Prostate gland (tissue), 2 donors: ENCODE data around the gene PKHD1. TPM values are rescaled to one million over a fixed set of nuclear protein-coding genes. Genes with fewer than 3 reads are reported as not detected.
A peak's percentile ranks its signal among the peaks of the same experiment; 100 is the strongest.

ENCODE experiments used
- DNase-seq: peaks from one replicate; pipeline ENCODE4 v3.0.0-alpha.2; 2019; ENCODE audit warnings: low spot score
- H3K27ac ChIP-seq, 2 donors: fragments of 200-600 bp; sonication (generic); 2 replicates each; pipeline ENCODE4 v1.5.1; 2017 to 2019
- H3K27me3 ChIP-seq: fragments of 200-600 bp; sonication (generic); replicated peaks from 2 replicates; pipeline ENCODE4 v1.5.1; 2019; ENCODE audit not compliant: insufficient read depth
- H3K36me3 ChIP-seq, 2 donors: fragments of 200-600 bp; sonication (generic); 1 replicate in 1 of 2; 2 replicates in 1 of 2; pipeline versions ENCODE4 v1.5.1 to v1.8.1; 2017 to 2019
- H3K4me1 ChIP-seq: fragments of 200-600 bp; sonication (generic); replicated peaks from 2 replicates; pipeline ENCODE4 v1.5.1; 2019
- H3K4me3 ChIP-seq, 2 donors: fragments of 200-600 bp; sonication (generic); 2 replicates each; pipeline ENCODE4 v1.5.1; 2017 to 2019
- H3K9me3 ChIP-seq: fragments of 200-600 bp; sonication (generic); 2 replicates; pipeline ENCODE4 v1.5.1; 2017
- POLR2A ChIP-seq: fragments of 450-650 bp; IDR thresholded peaks from one replicate; pipeline ENCODE4 v1.6.1; 2016; ENCODE audit warnings: antibody characterized with exemption, mild to moderate bottlenecking
- POLR2AphosphoS5 ChIP-seq: sonication (generic); formaldehyde crosslinking; IDR thresholded peaks from one replicate; pipeline ENCODE4 v1.6.1; 2017; ENCODE audit warnings: antibody characterized with exemption
- WGBS: methylation state at CpG from one replicate; pipeline ENCODE4 v1.1.5; 2018; 5-methylcytosine and 5-hydroxymethylcytosine counted together
- intact Hi-C: fragments of 100-400 bp; cut with DNase I; formaldehyde crosslinking; loops from one replicate; pipeline ENCODE4 v1.14.2; 2022
- total RNA-seq, 2 donors: library from RNA; depleted of rRNA; stranded (reverse); fragments of >200 nt; gene quantifications; one replicate each; pipeline ENCODE4 v1.1.0, GENCODE V29; 2016
- TF ChIP-seq, protein P1 (sequence below), 4 experiments: fragments of 200-600 bp in 2 of 4; fragments of 450-650 bp in 2 of 4; sonication (generic) in 2 of 4; IDR thresholded peaks; 1 replicate in 3 of 4; 2 replicates in 1 of 4; pipeline ENCODE4 v1.5.1; 2016 to 2019; ENCODE audit warnings: antibody characterized with exemption in 4 of 4, mild to moderate bottlenecking in 2 of 4, moderate library complexity in 2 of 4

PKHD1 gene
- total RNA-seq, 2 donors from 2014 or later: 0.46 to 1.1 TPM

GRCh38 chr6:51965222-51965801, 122.1 kb downstream of the PKHD1 start:
- Histone ChIP-seq H3K4me1 (no peaks in the 10 kb centered on the region), H3K27me3 (no peaks in the 10 kb centered on the region), H3K36me3 (no peaks in the 10 kb centered on the region), H3K4me3 (no peak overlapping the region), H3K27ac (no peak overlapping the region), H3K9me3 (no peaks in the 10 kb centered on the region)
- TF ChIP-seq POLR2A (no peak), POLR2AphosphoS5 (no peak)
- TF ChIP-seq, protein P1, sequence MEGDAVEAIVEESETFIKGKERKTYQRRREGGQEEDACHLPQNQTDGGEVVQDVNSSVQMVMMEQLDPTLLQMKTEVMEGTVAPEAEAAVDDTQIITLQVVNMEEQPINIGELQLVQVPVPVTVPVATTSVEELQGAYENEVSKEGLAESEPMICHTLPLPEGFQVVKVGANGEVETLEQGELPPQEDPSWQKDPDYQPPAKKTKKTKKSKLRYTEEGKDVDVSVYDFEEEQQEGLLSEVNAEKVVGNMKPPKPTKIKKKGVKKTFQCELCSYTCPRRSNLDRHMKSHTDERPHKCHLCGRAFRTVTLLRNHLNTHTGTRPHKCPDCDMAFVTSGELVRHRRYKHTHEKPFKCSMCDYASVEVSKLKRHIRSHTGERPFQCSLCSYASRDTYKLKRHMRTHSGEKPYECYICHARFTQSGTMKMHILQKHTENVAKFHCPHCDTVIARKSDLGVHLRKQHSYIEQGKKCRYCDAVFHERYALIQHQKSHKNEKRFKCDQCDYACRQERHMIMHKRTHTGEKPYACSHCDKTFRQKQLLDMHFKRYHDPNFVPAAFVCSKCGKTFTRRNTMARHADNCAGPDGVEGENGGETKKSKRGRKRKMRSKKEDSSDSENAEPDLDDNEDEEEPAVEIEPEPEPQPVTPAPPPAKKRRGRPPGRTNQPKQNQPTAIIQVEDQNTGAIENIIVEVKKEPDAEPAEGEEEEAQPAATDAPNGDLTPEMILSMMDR (IDR thresholded peaks at IDR 0.05): no peak
- WGBS: 62% methylated on average over 3 of the region's 3 CpGs
- no peak for DNase-seq
- intact Hi-C loops: no loop called here

- Histone ChIP-seq H3K27ac (no peak overlapping the region), H3K36me3 (no peaks in the 10 kb centered on the region), H3K27me3 (no peaks in the 10 kb centered on the region), H3K4me3 (no peak overlapping the region), H3K9me3 (no peaks in the 10 kb centered on the region), H3K4me1 (no peaks in the 10 kb centered on the region)
- no peak for DNase-seq
- WGBS: 82% methylated on average over 4 of the region's 4 CpGs
- intact Hi-C loops: no loop called here
- TF ChIP-seq, protein P1 (IDR thresholded peaks at IDR 0.05): no peak
- TF ChIP-seq POLR2A: no peak
- no peak for TF ChIP-seq POLR2AphosphoS5
These were observed 123.4 kb downstream of the PKHD1 start for GRCh38 chr6:51963980-51964379.

GRCh38 chr6:51962354-51962753, 125.1 kb downstream of the PKHD1 start:
- TF ChIP-seq, protein P1 (IDR thresholded peaks at IDR 0.05): no peak
- no peak for TF ChIP-seq POLR2AphosphoS5
- TF ChIP-seq POLR2A: no peak
- no peaks in the 10 kb centered on the region for H3K9me3 ChIP-seq
- no peaks in the 10 kb centered on the region for H3K27me3 ChIP-seq
- intact Hi-C loops: no loop called here
- WGBS: 92% methylated on average over 1 of the region's 1 CpG
- DNase-seq: no peak
- no peak overlapping the region for H3K27ac ChIP-seq
- no peak overlapping the region for H3K4me3 ChIP-seq
- no peaks in the 10 kb centered on the region for H3K4me1 ChIP-seq
- H3K36me3 ChIP-seq: no peaks in the 10 kb centered on the region

DNA sequence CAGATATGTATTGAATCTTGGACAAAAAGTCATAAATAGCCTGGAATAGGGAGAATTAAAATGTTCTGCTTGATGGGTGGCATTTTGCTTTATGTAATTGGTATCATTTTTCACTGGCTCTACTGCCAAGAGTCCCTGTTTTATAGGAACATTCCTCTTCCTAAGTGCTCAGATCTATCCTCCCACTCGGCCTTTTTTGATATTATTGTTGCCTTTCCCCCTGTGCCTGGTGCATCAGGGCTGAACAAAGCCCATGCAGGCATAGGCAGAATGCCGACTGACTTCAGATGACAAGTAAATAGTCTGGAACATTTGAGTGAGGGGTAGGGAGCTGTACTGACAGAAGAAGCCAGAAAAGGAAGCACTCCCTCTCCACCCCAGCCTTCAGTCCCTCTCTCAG, 127.0 kb downstream of the PKHD1 start:
- Histone ChIP-seq H3K4me1 (no peaks in the 10 kb centered on the region), H3K36me3 (no peaks in the 10 kb centered on the region), H3K27ac (peak overlapping the region in 1 of 2 donors; percentile 22), H3K9me3 (no peaks in the 10 kb centered on the region), H3K4me3 (no peak overlapping the region), H3K27me3 (no peaks in the 10 kb centered on the region)
- DNase-seq: peak; percentile 10
- TF ChIP-seq, protein P1 (IDR thresholded peaks at IDR 0.05): no peak
- TF ChIP-seq POLR2AphosphoS5: peak; percentile 54
- intact Hi-C loops: no loop called here
- 11% methylated on average over 2 of the region's 2 CpGs for WGBS

DNA sequence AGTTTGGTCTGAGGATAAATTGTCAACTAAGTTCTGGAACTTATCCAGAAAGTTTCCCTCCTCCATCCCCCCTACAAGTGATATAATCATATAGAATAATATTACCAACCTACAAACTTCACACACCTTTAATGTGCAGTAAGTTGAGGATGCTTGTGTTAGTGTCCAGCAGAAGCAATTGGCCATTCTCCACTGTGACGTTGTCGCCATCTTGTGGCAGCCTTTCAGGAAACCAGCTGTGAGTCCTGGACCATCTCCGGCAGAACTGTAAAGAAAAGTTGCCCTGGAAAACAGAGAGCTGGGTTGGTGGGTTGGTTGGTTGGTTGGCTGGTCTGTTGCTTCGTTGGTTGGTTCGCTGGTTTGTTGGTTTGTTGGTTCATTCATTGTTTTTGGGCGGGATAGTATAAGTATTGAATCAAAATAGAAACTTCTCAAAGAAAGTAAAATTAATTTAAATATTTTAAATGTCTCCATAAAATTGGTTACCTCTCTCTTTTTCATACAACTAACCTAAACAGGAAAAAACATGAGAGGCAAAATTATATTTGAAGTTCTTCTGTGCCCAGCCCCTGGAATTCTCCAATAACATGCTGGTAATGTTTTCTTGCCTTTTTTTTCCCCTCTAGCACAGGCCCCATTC, 127.5 kb downstream of the PKHD1 start:
- TF ChIP-seq, protein P1 (IDR thresholded peaks at IDR 0.05): peak in 3 of 4 experiments; percentile 56 to 63 (median 62)
- TF ChIP-seq POLR2AphosphoS5: no peak
- Histone ChIP-seq H3K4me3 (no peak overlapping the region), H3K27ac (peak overlapping the region in 1 of 2 donors; percentile 22), H3K27me3 (no peaks in the 10 kb centered on the region), H3K9me3 (no peaks in the 10 kb centered on the region), H3K36me3 (no peaks in the 10 kb centered on the region), H3K4me1 (no peaks in the 10 kb centered on the region)
- DNase-seq: peak; percentile 44
- intact Hi-C loops: loop anchor here (10.0 kb wide), 2 partner anchors 55 to 105 kb away; no protein-coding TSS in a partner anchor
- 40% methylated on average over 6 of the region's 6 CpGs for WGBS
